ENCODE data around the gene CDC26. TPM values are rescaled to one million over a fixed set of nuclear protein-coding genes. Genes with fewer than 3 reads are reported as not detected.

Gene CDC26
- total RNA-seq, 4 donors from 2014 or later: 16.7 to 34.0 (median 28.3) TPM

- no peaks in the 10 kb centered on the region for H3K9me3 ChIP-seq
- DNase-seq (no peak), ATAC-seq (no peak)
- H3K27me3 ChIP-seq: no peaks in the 10 kb centered on the region
- H3K4me3 ChIP-seq: no peak overlapping the region
- no peak overlapping the region for H3K27ac ChIP-seq
- intact Hi-C loops (cut with DNase I; ENCODE audit: low total_unique reads) (no loop called here), in situ Hi-C loops (cut with MboI; ENCODE audit: low sequenced_read_pairs in 4 of 4) (loop anchor here in 1 of 4 donors (25.0 kb wide), 1 partner anchor 400 kb away; no protein-coding TSS in a partner anchor)
- TF ChIP-seq CTCF (IDR thresholded peaks at IDR 0.05 in 4 of 5, conservative IDR thresholded peaks at IDR 0.05 in 1 of 5) (no peak), POLR2A (IDR thresholded peaks at IDR 0.05) (no peak)
- peaks cover 0 to 59% of the 10 kb centered on the region in 2 donors for H3K36me3 ChIP-seq
- H3K4me1 ChIP-seq: no peaks in the 10 kb centered on the region
Observed at GRCh38 chr9:113261917-113262671, 13.3 kb downstream of the CDC26 start.

DNA sequence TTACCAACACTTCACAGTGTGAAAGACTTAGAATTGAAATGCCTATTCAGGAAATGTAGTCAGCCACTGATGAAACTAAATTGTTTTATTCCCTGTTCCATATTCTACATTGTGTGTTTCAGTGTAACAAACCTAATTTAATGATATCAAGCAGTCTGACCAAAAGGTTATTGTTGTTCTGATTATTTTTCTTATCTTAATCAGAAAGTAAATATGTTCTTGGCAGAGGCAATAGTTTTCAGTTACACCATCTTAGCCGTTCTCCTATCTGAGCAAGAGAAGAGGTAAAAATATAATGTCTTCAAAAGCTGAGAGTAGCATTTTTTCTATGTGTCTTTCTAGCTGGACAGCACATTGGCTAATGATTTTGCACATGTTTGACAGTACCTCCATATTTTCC lies 17.1 kb downstream of the CDC26 start:
- Histone ChIP-seq H3K9me3 (no peaks in the 10 kb centered on the region), H3K4me1 (no peaks in the 10 kb centered on the region), H3K27me3 (no peaks in the 10 kb centered on the region), H3K4me3 (no peak overlapping the region), H3K27ac (no peak overlapping the region), H3K36me3 (peaks cover 0 to 51% of the 10 kb centered on the region in 2 donors)
- TF ChIP-seq POLR2A (IDR thresholded peaks at IDR 0.05): no peak
- no peak for TF ChIP-seq CTCF (IDR thresholded peaks at IDR 0.05 in 4 of 5, conservative IDR thresholded peaks at IDR 0.05 in 1 of 5)
- in situ Hi-C loops (cut with MboI; ENCODE audit: low sequenced_read_pairs in 4 of 4): loop anchor here in 1 of 4 donors (25.0 kb wide), 1 partner anchor 404 kb away; no protein-coding TSS in a partner anchor
- intact Hi-C loops (cut with DNase I; ENCODE audit: low total_unique reads): no loop called here
- ATAC-seq (no peak), DNase-seq (no peak)

DNA sequence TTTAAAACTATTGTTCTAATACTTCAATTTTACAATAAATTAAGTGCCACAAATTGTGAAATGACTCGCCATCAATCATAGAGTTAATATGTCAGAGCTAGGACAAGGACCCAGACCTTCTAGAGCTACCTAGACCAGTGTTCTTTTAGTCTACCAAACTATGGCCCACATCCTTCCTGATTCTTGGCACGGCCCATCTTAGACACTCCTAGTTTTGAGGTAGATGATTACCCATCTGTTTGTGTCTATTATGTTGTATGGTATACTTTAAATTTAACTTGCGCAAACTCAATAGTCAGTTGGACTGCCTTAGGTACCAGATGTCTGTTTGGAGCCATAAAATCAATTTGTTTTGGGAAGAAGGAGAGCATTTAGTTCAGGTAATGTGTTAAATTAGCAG lies 17.5 kb downstream of the CDC26 start:
- no peak for TF ChIP-seq CTCF (IDR thresholded peaks at IDR 0.05 in 4 of 5, conservative IDR thresholded peaks at IDR 0.05 in 1 of 5)
- TF ChIP-seq POLR2A (IDR thresholded peaks at IDR 0.05): no peak
- intact Hi-C loops (cut with DNase I; ENCODE audit: low total_unique reads) (no loop called here), in situ Hi-C loops (cut with MboI; ENCODE audit: low sequenced_read_pairs in 4 of 4) (loop anchor here in 1 of 4 donors (25.0 kb wide), 1 partner anchor 404 kb away; no protein-coding TSS in a partner anchor)
- H3K27ac ChIP-seq: no peak overlapping the region
- ATAC-seq (no peak), DNase-seq (no peak)
- H3K4me3 ChIP-seq: no peak overlapping the region
- H3K36me3 ChIP-seq: peaks cover 0 to 51% of the 10 kb centered on the region in 2 donors
- no peaks in the 10 kb centered on the region for H3K27me3 ChIP-seq
- no peaks in the 10 kb centered on the region for H3K9me3 ChIP-seq
- H3K4me1 ChIP-seq: no peaks in the 10 kb centered on the region

DNA sequence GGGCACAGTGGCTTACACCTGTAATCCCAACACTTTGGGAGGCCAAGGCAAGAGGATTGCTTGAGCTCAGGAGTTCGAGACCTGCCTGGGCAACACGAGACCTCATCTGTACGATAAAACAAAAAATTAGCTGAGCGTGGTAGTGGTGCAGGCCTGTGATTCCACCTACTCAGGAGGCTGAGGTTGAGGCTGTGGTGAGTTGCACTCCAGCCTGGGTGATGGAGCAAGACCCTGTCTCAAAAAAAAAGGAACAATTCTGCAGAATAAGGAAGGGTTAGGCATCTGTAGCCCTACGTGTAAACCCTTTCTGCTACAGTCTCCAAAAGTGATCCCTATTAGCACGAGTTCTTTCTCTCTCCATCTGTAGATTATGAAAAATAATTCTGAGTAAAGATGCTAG lies 19.9 kb downstream of the CDC26 start:
- Histone ChIP-seq H3K4me1 (no peaks in the 10 kb centered on the region), H3K9me3 (no peaks in the 10 kb centered on the region), H3K36me3 (peaks cover 0 to 29% of the 10 kb centered on the region in 2 donors), H3K4me3 (no peak overlapping the region), H3K27ac (no peak overlapping the region), H3K27me3 (no peaks in the 10 kb centered on the region)
- DNase-seq: no peak
- ATAC-seq: no peak
- TF ChIP-seq POLR2A (IDR thresholded peaks at IDR 0.05): no peak
- no peak for TF ChIP-seq CTCF (IDR thresholded peaks at IDR 0.05 in 4 of 5, conservative IDR thresholded peaks at IDR 0.05 in 1 of 5)
- intact Hi-C loops (cut with DNase I; ENCODE audit: low total_unique reads) (no loop called here), in situ Hi-C loops (cut with MboI; ENCODE audit: low sequenced_read_pairs in 4 of 4) (loop anchor here in 1 of 4 donors (25.0 kb wide), 1 partner anchor 407 kb away; no protein-coding TSS in a partner anchor)
